Occipital lobe (tissue), 2 donors: Measurements from ENCODE around the gene VWA8. TPM values are rescaled to one million over a fixed set of nuclear protein-coding genes. Genes with fewer than 3 reads are reported as not detected.

Source experiments
- DNase-seq: peaks from one replicate; lab custom pipeline; 2025; lab: John Stamatoyannopoulos, UW
- total RNA-seq: library from RNA; depleted of rRNA; stranded (reverse); fragments of >200 nt; gene quantifications from one replicate; pipeline ENCODE4 v1.2.3, GENCODE V29; 2014

The VWA8 gene
- 53.7 TPM for total RNA-seq

DNA sequence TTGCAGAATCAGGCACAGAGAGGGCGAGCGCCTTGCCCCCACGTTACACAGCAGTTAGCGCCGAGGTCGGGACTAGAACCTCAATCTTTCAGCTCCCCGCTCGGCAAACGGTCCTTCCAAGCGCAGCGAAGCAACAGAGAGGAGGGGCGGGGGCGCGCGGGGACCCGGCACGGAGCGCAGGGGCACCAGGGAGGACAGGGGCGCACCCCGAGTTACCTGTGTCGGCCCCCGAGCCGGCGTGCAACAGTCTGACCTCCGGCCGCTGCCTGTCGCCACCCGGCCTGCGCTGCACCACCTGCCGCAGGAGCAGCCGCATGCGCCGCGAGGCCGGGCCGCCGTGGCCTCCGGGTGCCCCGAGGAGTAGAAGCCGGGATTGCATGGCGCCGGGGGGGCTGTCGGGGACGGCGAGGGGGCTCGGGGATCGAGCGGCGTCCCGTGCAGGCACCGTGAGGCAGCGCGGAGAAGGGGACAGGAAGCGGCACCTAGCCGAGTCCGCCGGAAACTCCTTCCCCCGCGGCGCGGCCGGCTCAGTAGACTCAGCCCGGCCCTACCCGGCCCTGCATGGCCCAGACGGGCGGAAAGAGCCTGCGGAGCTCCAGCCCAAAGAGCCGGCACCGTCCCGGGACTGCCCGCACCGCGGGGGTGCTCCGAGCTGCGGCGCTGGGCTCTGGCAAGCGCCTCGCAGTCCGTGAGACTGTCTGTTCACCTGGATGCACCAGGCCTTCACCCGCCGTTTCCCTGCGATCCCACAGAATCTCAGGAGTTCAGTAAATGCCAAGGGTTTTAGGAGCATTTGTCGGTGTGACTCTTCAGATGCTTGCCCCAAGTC lies at the start of gene VWA8:
Gene VWA8, minus strand, starts transcription at position 473 of the 829 bp plus-strand sequence. Its CDS starts 94 bp downstream, at position 379.
- peak; percentile 61 for DNase-seq

DNA sequence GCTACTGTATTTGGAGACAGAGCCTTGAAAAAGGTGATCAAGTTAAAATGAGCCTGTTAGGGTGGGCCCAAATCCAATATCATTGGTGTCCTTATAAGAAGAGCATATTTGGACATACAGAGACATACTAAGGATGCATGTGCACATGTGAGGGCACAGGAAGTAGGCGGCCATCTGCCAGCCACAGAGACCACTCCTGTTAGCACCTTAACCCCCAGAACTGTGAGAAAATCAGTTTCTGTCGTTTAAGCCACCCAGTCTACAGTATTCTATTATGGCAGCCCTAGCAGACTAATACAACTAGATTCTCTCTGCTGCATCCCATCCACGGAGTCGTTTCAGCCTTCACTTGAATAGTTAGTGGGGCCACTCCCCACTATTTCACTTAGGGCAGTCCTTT lies 48.1 kb upstream of the VWA8 start:
- DNase-seq, result no peak

DNA sequence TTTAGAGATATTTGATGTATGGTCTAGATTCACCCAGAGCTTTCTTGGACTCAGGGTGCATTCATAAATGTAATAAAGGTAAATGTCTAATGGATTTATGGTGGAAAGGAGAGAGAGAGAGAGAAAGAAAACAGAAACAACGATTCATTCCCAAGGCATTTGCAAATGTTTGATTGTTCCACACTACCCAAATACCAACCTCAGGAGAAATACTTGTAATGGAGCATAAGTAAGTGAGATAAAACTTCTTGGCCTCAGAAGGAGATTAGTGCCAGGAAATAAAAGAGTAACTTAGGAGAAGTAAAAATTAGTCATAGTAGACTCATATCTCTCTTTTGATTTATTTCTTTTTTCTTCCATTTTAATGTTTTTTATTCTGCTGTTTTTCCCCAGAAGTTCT lies 46.9 kb upstream of the VWA8 start:
- DNase-seq, result no peak

DNA sequence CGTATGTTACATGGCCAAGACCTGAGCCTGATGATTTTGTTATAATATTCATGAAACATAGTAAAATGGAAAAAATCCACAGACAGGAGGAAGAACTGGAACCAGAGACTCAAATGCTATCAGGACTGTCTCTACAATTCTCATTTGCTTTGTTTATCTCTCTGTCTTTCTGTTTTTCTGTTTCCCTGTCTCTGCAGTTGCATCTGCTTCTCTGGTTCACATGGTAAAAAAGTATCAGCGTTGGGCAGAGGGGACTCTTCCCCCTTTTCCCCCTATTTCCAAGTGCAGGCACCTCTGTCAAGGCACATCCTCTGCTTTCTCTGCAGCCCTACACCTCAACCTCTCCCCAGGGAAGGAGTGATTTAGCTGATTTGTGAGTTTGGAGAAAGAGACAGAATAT lies 41.2 kb upstream of the VWA8 start:
- no peak for DNase-seq

DNA sequence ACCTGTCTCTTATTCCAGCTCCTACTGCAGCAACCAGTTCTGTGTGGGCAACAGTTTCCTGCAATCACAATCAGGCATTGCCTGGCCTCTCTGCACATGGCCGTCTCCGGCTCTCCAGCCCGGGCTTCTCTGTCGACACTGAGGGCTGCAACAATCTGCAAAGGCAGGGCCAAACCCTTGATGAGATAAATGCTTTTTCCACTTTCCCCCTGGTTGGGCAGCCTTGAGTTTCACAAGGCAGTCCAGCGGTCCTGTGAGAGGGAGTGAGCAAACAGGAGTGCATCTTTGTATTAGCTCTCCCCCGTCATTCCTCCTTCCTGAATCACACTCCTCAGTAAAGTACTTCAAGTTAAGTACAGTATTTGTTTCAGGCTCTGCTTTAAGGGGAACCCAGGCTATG lies 40.7 kb upstream of the VWA8 start:
- no peak for DNase-seq

DNA sequence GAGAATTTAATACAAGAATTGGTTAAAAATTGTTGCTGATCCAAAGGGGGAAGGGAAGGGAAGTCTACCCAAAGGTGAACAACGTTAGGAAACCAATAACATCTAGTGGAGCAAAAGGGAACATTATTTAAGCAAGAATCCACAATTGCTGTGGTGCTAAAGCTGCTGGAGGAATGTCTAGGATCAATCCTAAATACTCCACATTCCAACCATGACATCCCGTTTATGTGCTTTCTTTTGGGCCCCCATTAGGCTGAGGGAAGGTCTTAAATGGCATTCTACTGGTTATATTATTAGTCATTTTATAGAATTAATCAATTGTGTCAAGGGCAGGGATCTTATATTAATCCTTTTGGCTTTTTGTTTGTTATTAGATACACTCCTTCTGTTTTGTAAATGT lies 39.9 kb upstream of the VWA8 start:
- DNase-seq, result no peak

DNA sequence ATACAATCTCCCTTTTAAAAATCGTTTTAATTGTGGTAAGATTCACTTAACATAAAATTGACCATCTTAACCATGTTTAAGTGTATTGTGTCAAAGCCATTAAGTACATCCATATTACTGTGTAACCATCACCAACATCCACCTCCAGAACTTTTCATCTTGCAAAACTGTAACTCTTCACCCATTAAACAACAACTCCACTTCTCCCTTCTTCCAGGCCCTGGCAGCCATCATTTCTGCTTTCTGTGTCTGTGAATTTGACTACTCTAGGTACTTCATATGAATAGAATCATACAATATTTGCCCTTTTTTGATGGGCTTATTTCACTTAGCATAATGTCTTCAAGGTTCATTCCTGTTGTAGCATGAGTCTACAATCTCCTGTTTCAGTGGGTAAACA lies 36.5 kb upstream of the VWA8 start:
- DNase-seq, result no peak

DNA sequence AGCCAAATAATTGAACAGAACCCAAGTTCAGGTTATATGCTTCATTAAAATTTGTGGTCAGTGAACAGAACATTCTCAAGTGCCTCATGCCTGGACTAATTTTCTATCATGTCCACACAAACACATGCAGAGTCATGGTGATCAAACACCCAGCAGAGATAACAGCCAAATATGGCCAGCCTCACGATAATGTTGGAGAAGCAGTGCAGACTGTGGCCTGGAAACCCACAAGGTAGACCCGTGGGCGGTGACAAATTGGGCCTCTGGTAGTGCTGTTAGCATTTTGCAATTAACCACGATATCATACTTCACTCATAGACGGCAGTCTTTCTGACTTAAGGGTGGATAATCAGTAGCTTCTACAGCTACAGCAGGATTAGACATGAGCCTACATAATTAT lies 35.0 kb upstream of the VWA8 start:
- DNase-seq, result no peak

DNA sequence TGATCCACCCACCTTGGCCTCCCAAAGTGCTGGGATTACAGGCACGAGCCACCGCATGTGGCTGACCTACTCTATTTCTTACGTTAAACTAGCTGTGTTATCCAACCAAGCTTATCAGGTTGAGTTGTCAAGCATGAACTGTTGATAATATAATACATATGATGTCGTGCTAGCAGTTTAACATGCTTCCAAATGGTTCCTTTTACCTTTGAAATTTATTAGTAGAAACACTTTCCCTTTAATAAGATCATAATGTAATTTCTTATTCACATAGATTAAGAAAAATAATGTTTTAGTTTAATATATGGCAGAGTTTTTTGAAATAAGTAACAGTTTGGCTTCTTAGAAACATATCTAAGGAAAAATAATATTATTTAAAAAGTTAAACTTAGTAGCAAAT lies 34.4 kb upstream of the VWA8 start:
- DNase-seq, result no peak

DNA sequence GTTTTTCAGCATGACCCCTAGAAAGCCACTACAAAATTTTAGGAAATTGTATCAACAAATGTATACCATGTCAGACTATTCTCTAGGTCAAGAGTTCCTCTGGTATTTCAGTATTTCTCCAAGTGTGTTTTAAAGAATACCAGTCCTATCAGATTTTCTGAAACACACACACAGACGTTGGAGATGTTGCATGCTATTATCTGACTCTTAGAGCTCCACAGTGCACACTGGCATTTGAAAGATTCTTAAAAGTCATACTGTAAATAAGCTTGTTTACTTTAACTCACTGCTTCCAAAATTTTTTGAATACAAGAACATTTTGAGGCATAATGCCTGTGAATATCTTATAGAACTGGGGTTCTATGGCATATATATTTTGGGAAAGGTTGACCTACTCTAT lies 33.8 kb upstream of the VWA8 start:
- no peak for DNase-seq

DNA sequence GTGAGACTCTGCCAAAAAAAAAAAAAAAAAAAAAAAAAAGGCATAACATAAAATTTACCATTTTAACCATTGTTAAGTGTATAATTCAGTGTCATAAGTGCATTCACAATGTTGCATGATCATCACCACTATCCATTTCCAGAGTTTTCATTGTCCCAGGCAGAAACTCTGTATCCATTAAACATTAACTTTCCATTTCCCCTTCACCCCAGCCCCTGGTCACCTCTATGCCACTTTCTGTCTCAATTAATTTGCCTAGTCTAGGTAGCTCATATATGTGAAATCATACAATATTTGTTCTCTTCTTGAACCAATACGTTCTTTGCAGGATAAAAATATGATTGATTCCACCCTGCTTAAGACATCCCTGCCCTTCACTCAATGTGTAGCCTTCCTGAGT lies 31.0 kb upstream of the VWA8 start:
- no peak for DNase-seq

DNA sequence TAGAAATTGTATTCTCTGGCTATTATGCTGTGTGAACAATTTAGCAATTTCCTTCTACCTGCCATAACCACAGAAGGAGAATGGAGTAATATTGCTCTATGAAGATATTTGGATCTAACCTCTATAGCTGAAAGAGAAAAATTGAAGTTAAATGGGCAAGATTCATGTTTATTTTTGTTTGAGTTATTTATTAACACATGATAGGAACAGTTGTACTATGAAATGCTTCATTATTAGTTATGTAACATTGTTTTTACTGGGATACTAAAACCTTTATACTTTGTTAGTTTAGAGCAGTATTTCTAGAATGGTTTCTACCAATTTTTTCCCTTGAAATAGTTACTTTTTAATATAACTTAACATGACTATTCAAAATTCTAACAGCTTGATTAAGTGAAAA lies 27.3 kb upstream of the VWA8 start:
- no peak for DNase-seq

DNA sequence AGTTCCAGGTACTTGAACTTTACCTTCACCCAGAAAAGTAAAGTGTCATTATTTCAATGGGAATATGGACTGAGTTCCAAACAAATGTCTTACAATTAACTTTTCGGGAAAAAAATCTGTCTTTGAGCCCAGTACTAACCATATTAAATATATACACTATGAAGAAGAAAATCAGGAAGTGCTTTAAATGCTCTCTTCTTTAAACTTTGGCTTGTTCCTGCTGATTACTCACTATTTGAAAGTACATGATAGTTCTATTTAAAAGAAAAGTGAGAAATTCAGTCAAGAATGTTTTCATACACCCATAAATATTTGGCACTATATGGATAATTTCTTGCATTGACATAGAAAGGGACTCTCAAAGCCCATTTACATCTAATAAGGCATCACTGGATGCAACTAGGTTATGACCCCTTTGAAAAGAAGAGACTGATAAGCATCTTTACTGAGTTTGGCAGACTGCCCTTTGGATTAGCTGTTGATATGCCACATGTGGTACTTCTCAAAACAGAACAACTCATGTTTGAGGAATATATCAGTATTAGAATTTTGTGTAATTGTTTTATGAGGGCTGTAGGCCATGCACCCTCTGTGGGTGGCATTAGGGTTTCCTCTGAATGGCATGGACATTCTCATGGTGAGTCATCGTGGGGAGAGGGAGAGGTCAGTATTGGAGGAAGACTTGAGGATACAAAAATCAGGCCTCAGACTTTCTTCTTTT lies 25.0 kb upstream of the VWA8 start:
- no peak for DNase-seq

DNA sequence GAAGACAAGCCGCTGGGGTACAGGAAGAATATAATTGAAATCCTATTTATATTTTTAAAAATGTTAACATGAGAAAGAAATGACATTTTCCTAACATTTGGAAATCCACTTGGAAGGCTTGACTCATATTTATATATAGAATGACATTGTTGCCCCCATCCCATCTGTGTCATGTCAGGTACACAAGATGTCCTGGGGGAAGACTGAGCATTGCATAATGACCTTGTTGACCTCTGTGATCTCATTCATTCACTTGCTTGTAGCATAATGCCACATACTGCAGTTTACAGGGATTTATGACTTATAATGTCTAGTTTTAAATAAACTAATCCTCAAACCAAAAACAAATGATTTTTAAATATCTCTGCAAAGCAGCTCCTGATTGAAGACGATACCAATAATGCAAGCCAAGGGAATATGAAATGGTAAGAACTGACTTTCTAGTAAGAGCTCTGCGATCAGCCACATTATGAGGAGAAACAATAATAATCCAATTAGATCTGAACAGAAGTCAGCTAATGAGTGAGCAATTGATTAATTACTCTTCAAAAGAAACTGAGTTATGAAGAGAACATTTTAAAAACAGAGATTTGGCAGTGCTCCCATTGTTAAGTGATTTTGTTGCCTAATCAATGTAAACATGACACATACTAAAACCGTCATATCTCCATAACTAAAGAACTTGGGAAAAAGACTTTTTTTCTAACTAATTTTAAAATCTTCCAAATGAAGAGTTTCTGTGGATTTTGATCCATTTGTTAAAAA lies 21.2 kb upstream of the VWA8 start:
- no peak for DNase-seq

DNA sequence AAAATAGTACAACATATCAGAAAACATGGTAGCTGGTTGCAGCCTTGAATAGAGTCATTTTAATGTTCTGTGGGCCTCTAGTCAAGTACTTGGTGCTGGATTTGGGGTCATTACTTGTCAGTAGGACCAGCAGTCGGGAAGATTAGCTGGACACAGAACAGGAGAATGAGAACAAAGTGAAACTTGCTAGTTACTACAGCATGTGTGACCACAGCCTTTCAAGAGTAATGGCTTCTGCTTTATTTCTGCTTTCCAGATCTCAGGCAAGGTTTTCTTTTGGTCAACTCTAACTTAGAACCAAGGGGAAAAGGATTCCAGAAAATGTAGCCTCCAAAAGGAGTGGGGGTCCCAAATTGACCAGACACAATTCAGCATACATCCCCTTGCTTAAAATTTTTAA lies 17.1 kb upstream of the VWA8 start:
- no peak for DNase-seq

DNA sequence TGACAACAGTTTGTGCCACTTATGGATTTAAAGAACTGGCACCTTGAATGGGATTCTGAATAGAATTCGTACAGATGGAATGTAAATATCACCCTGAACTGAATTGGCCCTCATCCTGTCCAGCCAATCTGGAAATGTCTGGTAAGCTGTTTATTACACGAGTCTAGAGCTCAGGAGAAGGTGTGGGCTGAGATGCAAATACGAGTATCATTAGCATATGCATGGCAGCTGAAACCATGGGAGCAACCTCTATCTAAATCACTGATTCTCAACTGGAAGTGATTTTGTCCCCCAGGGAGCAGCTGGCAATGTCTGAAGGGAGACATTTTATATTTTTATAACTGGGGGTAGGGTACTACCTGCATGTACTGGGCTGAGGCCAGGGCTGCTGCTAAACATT lies 15.6 kb upstream of the VWA8 start:
- no peak for DNase-seq

DNA sequence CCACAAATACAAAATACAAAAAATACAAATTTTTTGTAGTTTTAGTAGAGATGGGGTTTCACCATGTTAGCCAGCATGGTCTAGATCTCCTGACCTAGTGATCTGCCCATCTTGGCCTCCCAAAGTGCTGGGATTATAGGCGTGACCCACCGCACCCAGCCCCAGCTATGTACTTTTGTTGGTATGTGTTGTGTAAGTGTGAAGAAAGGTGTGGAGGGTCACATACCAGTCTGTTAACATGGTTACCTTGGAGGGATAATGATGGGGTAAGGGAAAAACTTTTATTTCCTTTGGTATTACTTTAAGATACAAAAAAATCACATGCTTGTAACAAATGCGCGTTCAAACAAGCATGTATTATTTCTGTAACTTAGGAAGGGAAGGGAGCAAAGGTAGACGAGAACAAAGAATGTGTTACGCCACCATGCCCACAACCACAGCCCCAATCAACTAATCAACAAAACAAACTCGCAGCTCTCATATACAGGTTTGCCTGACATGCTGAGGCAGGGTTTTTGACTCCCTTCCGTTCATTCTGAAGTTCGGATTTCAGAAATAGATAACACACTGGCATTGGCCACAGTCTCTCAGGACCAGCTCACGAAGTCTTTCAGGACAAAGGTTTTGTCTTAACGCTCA lies 13.5 kb upstream of the VWA8 start:
- no peak for DNase-seq

DNA sequence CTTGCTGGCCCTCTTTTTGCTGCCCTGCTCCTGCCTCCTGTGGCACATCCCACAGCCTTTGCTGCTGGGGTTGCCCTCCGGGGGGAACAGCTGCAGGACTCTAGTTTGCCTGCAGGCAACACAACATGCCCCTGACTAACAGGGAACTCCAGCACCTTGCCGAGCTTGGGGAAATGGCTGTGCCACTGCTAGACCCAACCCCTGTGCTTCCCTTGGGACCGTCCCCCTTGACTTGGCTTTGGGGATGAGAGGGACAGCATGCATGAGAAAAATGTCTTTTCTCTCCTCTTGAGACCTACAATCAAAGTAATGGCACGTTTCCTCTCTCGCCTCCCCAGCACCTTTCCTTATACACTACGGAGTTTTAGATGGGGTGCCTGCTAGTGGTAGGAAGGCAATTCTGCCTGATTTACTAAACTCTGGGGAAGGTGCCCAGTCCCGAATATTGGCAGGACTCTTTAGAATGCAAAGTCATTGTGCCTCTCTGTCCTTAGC lies 12.4 kb upstream of the VWA8 start:
- DNase-seq, result no peak

DNA sequence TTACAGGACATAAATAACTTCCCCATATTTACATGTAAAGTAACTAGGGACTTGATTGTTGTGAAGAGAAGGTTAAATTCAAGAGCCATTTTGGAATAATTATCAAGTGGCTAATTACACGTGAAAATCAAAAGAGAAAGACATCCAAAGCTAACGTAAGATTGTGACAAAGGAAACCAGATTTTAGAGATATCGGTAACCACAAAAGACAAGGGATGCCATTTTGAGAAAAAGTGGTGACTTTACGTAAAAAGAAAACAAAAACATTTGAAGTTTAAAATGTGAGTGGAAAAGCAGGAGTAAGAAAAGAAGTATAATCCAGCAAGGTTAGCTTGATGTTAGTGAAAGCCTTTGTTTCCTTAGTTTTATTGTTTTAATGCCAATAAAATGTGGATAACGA lies 10.9 kb upstream of the VWA8 start:
- DNase-seq, result no peak

DNA sequence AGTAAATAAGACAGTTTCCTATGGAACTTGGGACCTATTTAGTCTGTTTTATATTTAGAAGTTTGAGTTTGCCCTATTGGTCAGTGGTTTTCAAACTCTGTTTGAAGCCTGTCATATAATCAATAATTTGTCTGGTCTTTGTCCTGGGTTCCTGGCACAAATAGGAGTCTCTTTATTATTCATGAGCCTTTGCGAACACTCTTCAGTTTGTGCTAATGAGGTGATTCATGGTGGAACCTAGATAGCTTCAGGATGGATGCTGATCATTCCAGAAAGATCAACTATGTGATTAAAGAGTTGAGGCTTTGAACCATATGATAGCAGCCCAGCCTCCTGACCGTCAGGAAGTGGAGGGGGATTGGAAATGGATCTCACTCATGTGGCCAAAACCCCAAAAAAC lies 10.0 kb upstream of the VWA8 start:
- no peak for DNase-seq

DNA sequence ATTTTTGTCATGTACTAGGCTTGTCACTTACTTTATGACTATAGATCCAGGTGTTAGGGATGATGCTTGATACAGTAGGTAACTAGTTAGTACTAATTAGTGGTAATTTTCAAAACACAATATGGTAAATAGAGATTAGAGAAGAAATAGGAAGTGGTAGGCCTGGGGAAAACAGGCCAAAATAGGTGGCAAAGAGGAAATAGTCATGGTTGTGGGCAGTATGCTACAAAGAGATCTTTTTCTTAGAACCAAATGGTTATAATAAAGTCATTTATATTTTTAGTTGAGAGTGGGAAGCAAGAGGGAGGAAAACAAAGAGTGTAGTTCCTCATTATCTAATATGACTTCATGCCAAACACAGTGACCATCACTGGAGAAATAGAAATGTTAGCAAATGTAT lies 9.1 kb upstream of the VWA8 start:
- no peak for DNase-seq

DNA sequence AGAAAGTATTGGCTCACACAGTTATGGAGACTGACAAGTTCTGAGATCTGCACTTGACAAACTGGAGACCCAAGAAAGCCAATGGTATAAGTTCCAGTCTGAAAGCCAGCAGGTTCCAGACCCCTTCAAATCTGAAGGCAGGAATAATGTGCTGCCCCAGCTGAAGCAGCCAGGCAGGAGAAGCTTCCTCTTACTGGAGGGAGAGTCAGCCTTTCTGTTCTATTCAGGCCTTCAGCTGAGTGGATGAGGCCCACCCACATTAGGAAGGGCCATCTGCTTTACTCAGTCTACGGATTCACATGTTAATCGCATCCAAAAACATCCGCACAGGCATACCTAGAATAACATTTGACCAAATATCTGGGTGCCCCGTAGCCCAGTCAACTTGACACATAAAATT lies 8.2 kb upstream of the VWA8 start:
- DNase-seq, result no peak
